ENCODE results near the gene SLIT3.

DNA sequence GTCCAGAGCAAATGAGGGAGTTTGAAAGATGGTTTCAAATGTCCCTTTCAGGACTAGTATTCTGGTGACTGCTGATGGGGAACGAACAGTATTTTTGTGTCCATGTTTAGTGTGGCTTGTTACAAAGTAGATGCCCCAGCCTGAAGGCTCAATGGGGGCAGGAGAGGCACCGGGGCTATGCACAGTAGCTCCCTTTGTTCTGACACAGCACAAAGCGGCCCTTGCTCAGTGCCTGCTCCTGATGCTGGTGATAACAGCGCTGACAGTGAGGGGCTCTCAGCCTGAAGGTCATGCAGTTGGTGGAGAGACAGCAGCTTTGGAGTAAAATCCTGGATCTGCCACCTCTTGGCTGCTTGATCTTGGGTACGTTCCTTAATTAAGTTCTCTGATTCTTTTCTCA lies 188.9 kb downstream of the SLIT3 start:
- TF ChIP-seq, protein P1, sequence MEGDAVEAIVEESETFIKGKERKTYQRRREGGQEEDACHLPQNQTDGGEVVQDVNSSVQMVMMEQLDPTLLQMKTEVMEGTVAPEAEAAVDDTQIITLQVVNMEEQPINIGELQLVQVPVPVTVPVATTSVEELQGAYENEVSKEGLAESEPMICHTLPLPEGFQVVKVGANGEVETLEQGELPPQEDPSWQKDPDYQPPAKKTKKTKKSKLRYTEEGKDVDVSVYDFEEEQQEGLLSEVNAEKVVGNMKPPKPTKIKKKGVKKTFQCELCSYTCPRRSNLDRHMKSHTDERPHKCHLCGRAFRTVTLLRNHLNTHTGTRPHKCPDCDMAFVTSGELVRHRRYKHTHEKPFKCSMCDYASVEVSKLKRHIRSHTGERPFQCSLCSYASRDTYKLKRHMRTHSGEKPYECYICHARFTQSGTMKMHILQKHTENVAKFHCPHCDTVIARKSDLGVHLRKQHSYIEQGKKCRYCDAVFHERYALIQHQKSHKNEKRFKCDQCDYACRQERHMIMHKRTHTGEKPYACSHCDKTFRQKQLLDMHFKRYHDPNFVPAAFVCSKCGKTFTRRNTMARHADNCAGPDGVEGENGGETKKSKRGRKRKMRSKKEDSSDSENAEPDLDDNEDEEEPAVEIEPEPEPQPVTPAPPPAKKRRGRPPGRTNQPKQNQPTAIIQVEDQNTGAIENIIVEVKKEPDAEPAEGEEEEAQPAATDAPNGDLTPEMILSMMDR (conservative IDR thresholded peaks at IDR 0.05; ENCODE audit: low read depth in 2 of 2): no peak
- TF ChIP-seq, protein P2, sequence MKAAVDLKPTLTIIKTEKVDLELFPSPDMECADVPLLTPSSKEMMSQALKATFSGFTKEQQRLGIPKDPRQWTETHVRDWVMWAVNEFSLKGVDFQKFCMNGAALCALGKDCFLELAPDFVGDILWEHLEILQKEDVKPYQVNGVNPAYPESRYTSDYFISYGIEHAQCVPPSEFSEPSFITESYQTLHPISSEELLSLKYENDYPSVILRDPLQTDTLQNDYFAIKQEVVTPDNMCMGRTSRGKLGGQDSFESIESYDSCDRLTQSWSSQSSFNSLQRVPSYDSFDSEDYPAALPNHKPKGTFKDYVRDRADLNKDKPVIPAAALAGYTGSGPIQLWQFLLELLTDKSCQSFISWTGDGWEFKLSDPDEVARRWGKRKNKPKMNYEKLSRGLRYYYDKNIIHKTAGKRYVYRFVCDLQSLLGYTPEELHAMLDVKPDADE (IDR thresholded peaks at IDR 0.05): no peak
- TF ChIP-seq EZH2 (IDR thresholded peaks at IDR 0.05; ENCODE audit: low read depth, unreplicated experiment) (no peak), POLR2AphosphoS5 (IDR thresholded peaks at IDR 0.05; ENCODE audit: low read depth) (no peak), ZNF114 (CRISPR knock-in tag; IDR thresholded peaks at IDR 0.05) (no peak), EZH2phosphoT487 (IDR thresholded peaks at IDR 0.05; ENCODE audit: unreplicated experiment) (no peak), JUNB (IDR thresholded peaks at IDR 0.05; ENCODE audit: unreplicated experiment) (no peak), CREB1 (CRISPR knock-in tag; IDR thresholded peaks at IDR 0.05; ENCODE audit: low read depth) (no peak), STAT1 (IDR thresholded peaks at IDR 0.05; ENCODE audit: unreplicated experiment) (no peak), NANOG (IDR thresholded peaks at IDR 0.05; ENCODE audit: borderline replicate concordance) (no peak)
- TF ChIP-seq, protein P3, sequence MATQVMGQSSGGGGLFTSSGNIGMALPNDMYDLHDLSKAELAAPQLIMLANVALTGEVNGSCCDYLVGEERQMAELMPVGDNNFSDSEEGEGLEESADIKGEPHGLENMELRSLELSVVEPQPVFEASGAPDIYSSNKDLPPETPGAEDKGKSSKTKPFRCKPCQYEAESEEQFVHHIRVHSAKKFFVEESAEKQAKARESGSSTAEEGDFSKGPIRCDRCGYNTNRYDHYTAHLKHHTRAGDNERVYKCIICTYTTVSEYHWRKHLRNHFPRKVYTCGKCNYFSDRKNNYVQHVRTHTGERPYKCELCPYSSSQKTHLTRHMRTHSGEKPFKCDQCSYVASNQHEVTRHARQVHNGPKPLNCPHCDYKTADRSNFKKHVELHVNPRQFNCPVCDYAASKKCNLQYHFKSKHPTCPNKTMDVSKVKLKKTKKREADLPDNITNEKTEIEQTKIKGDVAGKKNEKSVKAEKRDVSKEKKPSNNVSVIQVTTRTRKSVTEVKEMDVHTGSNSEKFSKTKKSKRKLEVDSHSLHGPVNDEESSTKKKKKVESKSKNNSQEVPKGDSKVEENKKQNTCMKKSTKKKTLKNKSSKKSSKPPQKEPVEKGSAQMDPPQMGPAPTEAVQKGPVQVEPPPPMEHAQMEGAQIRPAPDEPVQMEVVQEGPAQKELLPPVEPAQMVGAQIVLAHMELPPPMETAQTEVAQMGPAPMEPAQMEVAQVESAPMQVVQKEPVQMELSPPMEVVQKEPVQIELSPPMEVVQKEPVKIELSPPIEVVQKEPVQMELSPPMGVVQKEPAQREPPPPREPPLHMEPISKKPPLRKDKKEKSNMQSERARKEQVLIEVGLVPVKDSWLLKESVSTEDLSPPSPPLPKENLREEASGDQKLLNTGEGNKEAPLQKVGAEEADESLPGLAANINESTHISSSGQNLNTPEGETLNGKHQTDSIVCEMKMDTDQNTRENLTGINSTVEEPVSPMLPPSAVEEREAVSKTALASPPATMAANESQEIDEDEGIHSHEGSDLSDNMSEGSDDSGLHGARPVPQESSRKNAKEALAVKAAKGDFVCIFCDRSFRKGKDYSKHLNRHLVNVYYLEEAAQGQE (IDR thresholded peaks at IDR 0.05; ENCODE audit: unreplicated experiment): no peak

All from GM23338 (cell line).